ENCODE measurements around the gene MYCBP2.

DNA sequence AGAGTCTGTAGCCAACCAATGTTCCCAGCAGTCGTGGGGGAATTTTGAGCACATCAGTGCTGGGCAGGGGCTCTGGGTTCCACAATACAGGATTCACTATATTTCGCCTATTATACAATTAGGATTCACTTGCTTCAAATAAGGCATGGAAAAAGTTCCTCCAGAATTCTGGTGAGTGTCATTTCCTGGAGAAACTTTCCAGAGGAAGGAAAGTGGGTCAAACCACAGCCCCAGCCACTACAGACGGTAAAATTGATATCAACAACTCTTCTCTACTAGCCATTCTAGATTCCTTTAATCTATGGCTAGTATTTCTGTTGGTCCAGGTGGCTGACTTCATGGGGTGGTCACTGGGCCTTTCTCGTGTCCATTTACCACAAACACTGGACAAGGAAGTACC, 10.5 kb downstream of the MYCBP2 start:
- no peak for TF ChIP-seq YY1 (IDR thresholded peaks at IDR 0.05)
- TF ChIP-seq, protein P1, sequence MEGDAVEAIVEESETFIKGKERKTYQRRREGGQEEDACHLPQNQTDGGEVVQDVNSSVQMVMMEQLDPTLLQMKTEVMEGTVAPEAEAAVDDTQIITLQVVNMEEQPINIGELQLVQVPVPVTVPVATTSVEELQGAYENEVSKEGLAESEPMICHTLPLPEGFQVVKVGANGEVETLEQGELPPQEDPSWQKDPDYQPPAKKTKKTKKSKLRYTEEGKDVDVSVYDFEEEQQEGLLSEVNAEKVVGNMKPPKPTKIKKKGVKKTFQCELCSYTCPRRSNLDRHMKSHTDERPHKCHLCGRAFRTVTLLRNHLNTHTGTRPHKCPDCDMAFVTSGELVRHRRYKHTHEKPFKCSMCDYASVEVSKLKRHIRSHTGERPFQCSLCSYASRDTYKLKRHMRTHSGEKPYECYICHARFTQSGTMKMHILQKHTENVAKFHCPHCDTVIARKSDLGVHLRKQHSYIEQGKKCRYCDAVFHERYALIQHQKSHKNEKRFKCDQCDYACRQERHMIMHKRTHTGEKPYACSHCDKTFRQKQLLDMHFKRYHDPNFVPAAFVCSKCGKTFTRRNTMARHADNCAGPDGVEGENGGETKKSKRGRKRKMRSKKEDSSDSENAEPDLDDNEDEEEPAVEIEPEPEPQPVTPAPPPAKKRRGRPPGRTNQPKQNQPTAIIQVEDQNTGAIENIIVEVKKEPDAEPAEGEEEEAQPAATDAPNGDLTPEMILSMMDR (IDR thresholded peaks at IDR 0.05; ENCODE audit: low read depth, low read length, missing input control) = no peak
- TF ChIP-seq EGR1 (IDR thresholded peaks at IDR 0.05; ENCODE audit: low read depth in 2 of 2) = no peak

All from liver (tissue), 3 donors.